ENCODE measurements around the gene DUSP16.
"Not testable (repeated sequence)": the region's sequence is repeated elsewhere in the genome, so short reads cannot be mapped to it uniquely, and the experiment has no call there.

DUSP16 gene

DNA sequence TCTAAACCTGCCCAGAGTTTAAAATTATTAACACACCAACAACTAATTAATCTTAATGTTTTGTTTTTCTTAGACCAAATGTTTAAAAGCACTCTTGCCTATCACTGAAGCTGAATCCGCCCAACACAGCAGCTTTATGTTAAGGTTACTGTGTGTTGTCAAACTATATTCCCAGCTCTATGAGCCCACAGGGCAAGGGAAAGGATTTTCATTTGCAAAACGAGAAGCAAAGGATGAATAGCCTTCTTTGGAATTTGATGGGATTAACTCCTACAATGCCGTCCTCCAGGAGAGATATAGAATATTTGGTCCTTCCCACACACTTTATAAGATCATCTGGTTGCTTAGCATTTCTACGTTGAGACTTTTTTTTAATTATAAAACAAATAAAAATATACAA is 43.7 kb downstream of the DUSP16 start:
- no peak for DNase-seq

DNA sequence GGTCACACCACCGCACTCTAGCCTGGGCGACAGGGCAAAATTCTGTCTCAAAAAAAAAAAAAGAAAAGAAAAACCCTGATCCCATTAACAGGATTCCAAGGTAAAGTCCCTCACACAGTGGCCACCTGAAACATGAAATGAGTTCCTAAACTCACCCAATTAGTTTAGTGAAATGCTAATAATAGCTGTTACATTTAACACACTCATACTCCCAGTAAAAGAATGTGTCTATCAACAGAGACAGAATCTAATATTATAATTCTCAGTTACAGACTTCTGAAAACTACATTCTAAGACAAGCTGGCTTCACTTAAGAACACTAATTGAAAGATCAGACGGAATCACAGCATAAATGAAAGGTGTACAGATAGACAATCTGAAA is 44.2 kb downstream of the DUSP16 start:
- no peak for DNase-seq

DNA sequence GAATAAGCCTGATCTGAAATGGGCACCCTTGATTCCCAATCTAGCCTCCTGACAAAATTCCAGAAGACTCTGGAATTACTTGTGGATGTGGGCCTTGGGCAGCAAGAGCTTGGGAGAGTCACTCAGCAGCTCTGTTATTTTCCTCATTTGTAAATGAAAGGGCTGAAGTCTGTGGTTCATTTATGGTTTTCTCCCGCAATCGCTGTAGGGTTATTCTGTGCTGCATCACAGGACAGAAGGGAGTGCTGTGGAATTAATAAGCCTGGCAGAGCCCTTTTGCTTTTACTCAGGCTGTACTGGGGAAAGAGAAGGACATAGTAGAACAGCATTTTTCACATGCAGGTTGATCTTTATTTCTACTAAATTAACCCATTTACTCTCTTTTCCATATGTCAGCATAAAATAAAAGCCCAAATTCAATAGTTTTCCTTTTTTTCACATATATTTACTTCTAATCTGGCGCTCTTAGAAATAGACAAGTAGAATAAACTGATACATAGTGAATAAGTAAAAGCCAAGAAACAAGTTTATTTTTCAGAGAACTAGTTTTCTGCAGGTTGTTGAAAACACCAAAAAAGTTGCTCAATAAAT is 49.2 kb downstream of the DUSP16 start:
- DNase-seq, result no peak

DNA sequence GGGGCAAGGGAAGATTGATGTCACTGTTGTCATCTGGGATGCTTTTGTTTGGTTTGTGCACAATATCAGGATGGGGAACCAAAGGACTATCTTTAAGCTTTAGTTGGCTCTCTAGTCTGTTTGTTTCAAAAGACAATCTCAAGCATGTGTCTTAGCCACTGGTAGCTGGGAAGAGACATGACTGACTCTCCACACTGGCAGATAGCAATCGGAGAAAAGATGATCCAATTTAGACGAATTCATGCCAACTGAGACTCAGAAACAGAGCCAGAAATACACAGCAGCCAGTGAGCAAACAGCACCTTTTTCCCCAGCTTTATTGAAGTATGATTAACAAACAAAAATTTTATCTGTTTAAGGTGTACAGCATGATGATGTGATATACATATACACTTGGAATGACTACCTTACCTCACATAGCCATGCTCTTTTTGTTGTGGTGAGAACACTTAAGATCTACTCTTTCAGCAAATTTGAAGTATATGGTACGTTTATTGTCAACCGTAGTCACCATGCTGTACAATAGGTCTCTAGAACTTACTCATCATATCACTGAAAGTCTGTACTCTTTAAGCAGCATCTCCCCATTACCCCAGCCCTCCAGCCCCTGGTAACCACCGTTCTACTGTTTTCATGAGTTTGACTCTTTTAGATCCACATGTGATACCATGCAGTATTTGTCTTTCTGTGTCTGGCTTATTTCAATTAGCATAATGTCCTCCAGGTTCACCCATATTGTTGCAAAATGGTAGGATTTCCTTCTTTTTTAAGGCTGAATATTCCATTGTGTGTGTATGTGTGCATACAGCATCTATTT is 50.6 kb downstream of the DUSP16 start:
- DNase-seq, result no peak

DNA sequence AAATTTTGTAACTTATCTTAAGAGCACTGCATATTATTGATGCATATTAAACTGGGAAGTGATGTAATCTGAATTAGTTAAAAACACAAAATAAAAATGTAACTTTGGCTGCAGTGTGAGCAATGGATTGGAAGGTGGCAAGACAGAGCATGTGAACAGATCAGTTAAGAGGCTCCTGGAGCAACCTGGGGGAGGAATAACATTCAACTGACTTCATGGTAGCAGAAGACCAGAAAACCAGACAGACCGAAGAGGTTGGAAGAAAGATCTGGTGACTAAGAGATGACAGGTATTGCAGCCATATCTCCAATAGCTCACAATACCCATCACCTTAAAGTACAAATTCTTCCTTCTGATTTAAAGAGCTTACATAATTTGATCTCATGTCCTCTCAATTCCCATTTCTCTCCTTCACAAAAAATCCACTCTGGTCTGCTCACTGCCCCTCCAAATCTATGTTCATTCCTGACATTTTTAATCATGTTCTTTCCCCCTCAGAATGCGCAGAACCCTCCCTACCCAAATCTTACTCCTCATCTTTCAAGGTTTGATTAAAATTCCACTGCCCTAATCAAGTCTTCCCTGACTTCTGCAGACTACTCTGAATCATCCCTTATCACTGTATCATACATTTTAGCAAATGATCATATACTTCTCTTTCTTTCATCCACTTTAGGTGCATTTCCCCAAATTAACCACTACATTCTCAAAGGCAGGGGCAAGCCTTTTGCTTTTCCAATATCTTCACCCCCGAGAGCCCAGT is 51.5 kb downstream of the DUSP16 start:
- no peak for DNase-seq

- no peak for DNase-seq
Observed at GRCh38 chr12:12510551-12510950, 52.1 kb downstream of the DUSP16 start.

DNA sequence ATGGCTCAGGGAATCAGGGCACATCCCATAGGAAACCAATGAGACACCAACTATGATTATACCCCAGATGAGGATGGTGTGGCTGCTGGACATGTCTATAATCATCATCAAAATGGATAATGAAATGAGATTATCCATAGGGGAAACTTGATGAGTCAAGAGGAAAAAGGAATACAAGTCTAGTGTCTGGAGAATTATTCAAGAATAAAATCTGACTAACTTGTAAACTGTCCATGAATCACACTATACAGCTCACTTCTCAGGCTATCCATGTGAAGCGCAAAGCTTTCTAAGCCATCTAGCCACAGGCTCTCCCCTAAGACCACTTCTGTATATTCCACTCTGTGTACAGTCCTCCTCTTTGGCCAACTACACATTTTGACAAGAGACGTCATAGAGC is 52.5 kb downstream of the DUSP16 start:
- no peak for DNase-seq

GRCh38 chr12:12508612-12509011 is 54.1 kb downstream of the DUSP16 start:
- DNase-seq, result no peak

GRCh38 chr12:12507121-12507520 is 55.5 kb downstream of the DUSP16 start:
- DNase-seq, result no peak

DNA sequence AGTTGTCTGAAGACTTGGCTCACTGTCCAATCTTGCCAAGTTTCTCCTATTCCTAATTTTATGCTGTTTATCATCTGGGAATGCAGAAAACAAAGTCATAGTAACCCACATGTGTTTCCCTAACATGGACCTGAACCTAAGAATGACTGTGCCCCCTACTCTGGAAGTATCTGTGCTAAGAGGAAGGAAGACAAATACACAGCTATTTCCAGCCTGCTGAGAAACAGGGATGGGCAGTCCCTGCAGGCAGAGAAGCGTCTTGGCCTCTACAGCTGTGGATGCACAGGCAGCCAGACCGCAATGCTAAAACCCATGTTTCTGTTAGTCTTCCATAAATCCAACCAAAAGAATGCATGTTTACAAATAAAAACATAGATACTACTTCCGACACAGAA is 56.2 kb downstream of the DUSP16 start:
- DNase-seq, result no peak

GRCh38 chr12:12505544-12506495 is 56.8 kb downstream of the DUSP16 start:
- DNase-seq, result no peak

DNA sequence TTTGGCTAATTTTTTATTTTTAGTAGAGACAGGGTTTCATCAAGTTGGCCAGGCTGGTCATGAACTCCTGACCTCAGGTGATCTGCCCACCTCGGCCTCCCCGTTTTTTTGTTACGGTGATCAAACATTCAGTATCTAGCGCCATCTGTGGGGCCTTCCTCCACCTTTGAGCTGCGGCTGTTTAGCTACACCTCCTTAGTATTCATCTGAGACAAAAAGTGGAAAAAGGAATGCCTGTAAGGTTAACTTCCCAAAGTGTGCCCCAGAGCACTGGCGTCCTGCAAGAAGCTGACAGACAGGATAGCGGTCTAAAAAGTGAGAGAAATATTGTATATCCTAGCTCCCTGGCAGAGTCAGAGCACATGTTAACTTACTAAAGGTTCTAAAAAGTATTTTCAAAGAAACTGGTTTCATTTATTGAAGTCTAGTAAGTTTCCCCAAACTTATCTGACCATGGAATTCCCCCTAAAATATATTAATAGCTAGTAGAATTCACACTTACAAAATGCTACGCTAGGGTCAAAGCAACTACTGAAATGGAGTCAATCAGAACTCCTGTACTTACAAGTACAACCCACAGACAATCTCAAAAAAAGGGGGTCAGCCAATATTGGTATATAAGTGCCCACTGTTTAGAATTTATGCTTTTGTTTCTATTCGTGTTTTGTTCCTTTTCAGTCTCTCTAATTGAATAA is 59.1 kb downstream of the DUSP16 start:
- DNase-seq, result no peak

- DNase-seq, result no peak
Observed at GRCh38 chr12:12502815-12503151, 59.9 kb downstream of the DUSP16 start.

- not testable (repeated sequence) for DNase-seq
Observed at GRCh38 chr12:12502130-12502814, 60.4 kb downstream of the DUSP16 start.

- no peak for DNase-seq
Observed at GRCh38 chr12:12501121-12501520, 61.5 kb downstream of the DUSP16 start.

- DNase-seq, result no peak
Observed at GRCh38 chr12:12499909-12500604, 62.6 kb downstream of the DUSP16 start.

DNA sequence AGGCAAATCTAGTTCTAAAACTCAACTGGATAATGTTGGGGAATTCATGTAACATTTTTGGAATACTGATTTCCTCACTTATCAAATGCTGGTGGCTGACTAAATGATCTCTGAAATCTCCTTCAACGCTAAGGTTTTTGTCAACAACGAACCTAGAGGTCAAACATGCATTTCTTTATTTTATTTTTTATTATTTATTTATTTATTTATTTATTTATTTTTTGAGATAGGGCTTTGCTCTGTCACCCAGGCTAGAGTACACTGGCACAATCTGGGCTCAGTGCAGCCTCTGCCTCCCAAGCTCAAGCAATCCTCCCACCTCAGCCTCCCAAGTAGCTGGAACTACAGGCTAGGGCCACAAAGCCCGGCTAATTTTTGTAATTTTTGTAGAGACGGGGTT is 64.5 kb downstream of the DUSP16 start:
- DNase-seq, result no peak

GRCh38 chr12:12495536-12495935 is 67.1 kb downstream of the DUSP16 start:
- DNase-seq, result no peak

DNA sequence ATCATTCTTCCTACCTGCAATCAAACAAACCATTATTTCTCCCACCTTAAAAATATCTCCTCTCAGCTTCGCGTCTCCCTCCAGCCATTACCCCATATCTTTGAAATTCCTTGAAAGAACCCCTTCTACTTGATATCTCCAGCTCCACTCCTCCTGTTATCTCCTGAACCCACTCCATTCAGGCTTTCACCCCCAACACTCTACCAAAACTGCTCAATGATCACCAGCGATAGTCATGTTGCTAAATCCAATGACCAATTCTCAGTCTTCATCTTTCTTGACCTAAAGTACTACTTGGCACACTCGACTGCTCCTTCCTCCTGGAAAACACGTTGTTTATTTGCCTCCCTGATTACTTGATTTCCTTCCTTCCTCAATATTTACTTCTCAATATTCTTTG is 70.1 kb downstream of the DUSP16 start:
- no peak for DNase-seq

GRCh38 chr12:12491606-12492005 is 71.1 kb downstream of the DUSP16 start:
- DNase-seq, result no peak
